Lung (tissue), 12 donors: Measurements from ENCODE around the gene CDC42BPA. TPM values are rescaled to one million over a fixed set of nuclear protein-coding genes. Genes with fewer than 3 reads are reported as not detected.

Experiments
- ATAC-seq: fragments of 200-7000 bp; cut with Tn5 transposase; one replicate; pipeline ENCODE4 v1.9.1; 2020; ENCODE audit warnings: moderate number of reproducible peaks; ENCODE audit not compliant: insufficient read depth, low FRiP score
- DNase-seq, 3 donors: peaks; one replicate each; pipeline ENCODE4 v3.0.0-alpha.2; 2013 to 2017
- H3K27ac ChIP-seq, 2 donors: one replicate each; pipeline ENCODE4 v1.5.1; 2013; ENCODE audit warnings: mild to moderate bottlenecking in 2 of 2, moderate library complexity in 2 of 2, control low read depth in 1 of 2, inconsistent platforms in 1 of 2, low read depth in 1 of 2, low read length in 1 of 2
- H3K27me3 ChIP-seq, 3 donors: one replicate each; pipeline ENCODE4 v1.5.1; 2013; ENCODE audit warnings: low read length in 2 of 3; ENCODE audit not compliant: control insufficient read depth in 3 of 3, insufficient read depth in 3 of 3
- H3K36me3 ChIP-seq, 4 donors: one replicate each; pipeline ENCODE4 v1.5.1; 2013; ENCODE audit warnings: low read length in 4 of 4, mild to moderate bottlenecking in 1 of 4, moderate library complexity in 1 of 4; ENCODE audit not compliant: control insufficient read depth in 4 of 4, insufficient read depth in 4 of 4
- H3K4me1 ChIP-seq, 5 donors: one replicate each; pipeline ENCODE4 v1.5.1; 2013; ENCODE audit warnings: low read length in 5 of 5, mild to moderate bottlenecking in 2 of 5, moderate library complexity in 1 of 5; ENCODE audit not compliant: control insufficient read depth in 5 of 5, insufficient read depth in 5 of 5
- H3K4me3 ChIP-seq: one replicate; pipeline ENCODE4 v1.5.1; 2013; ENCODE audit warnings: mild to moderate bottlenecking, control low read depth, moderate library complexity
- H3K9ac ChIP-seq, 2 donors: one replicate each; pipeline ENCODE4 v1.5.1; 2013; ENCODE audit warnings: low read length in 2 of 2, control low read depth in 1 of 2; ENCODE audit not compliant: insufficient read depth in 1 of 2
- H3K9me3 ChIP-seq, 4 donors: one replicate each; pipeline ENCODE4 v1.5.1; 2013; ENCODE audit warnings: low read length in 3 of 4, mild to moderate bottlenecking in 1 of 4, moderate library complexity in 1 of 4; ENCODE audit not compliant: control insufficient read depth in 4 of 4, insufficient read depth in 3 of 4
- CTCF ChIP-seq: IDR thresholded peaks from 2 replicates; pipeline ENCODE4 v1.5.1; 2012; ENCODE audit warnings: mild to moderate bottlenecking; ENCODE audit errors: control extremely low read depth, extremely low read depth
- WGBS, 2 donors: extraction: QIAGEN DNeasy Blood & Tissue Kit; methylation state at CpG; one replicate each; pipeline ENCODE4 v1.1.7; 2013; 5-methylcytosine and 5-hydroxymethylcytosine counted together
- polyA plus RNA-seq, 2 donors: library from polyadenylated mRNA; stranded (reverse); fragments of 200-250 nt; gene quantifications; one replicate each; pipeline ENCODE4 v1.2.1, GENCODE V29; 2013
- total RNA-seq, 2 donors: library from RNA; depleted of rRNA in 1 of 2; stranded (reverse); fragments of >200 nt in 1 of 2; gene quantifications; one replicate each; pipeline ENCODE4 v1.2.1, GENCODE V29; 2014 to 2021
- donor health status: control.
- donor health status: control.
- donor health status: Bipolar disorder and iron deficiency.
- donor health status: healthy.
- donor health status: DM: yes; HTN: yes; CAD: no.

The CDC42BPA gene
- total and polyA plus RNA-seq, 4 donors: 6.4 to 97.4 (median 20.2) TPM

- no peak for TF ChIP-seq CTCF
- DNase-seq: no peak
Observed at GRCh38 chr1:227245613-227246320, 72.5 kb downstream of the CDC42BPA start.

DNA sequence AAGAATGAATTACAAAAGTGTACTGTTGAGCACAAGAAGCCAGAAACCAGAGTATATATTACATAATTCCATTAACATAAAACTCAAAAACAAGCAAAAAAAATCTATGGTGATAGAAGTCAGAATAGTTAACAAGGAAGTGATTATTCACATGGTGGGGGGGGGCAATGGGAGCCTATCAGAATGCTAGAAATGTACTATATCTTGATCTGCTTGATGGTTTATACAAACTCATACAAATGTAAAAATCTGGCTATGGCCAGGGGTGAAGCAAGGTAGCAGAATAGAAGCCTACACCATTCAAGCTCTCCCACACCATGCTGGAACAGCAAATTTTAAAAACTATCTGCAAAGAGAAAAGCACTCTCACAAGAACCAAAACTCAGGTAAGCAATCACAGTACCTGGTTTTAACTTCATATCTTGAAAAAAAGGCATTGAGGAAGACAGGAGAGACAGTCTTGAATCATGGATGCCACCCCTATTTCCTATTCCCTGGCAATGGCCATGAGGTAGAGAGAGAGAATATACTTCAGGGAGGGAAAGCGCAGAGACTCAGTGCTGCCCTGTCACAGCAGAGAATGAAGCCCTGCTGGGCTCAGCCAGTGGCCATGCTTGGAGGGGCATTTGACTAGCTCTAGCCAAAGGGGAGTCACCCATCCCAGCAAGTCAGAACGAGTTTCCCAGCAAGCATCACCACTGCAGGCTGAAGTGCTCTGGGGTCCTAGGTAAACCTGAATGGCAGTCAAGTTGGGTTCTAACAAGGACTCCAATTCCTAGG, 73.8 kb downstream of the CDC42BPA start:
- TF ChIP-seq CTCF: no peak
- no peak overlapping the region for H3K27ac ChIP-seq
- peaks cover 0 to 8% (median 4%) of the 10 kb centered on the region in 5 donors for H3K4me1 ChIP-seq
- H3K9me3 ChIP-seq: no peaks in the 10 kb centered on the region
- 94% methylated on average over 2 of the region's 2 CpGs for WGBS, 2 donors
- H3K9ac ChIP-seq: no peak overlapping the region
- H3K36me3 ChIP-seq: no peaks in the 10 kb centered on the region
- no peak for DNase-seq
- no peaks in the 10 kb centered on the region for H3K27me3 ChIP-seq
- ATAC-seq: no peak
- no peak overlapping the region for H3K4me3 ChIP-seq

More at GRCh38 chr1:227245613-227246320, 72.5 kb downstream of the CDC42BPA start:
- Histone ChIP-seq H3K27me3 (no peaks in the 10 kb centered on the region), H3K4me1 (peaks cover 0 to 8% (median 4%) of the 10 kb centered on the region in 5 donors), H3K4me3 (no peak overlapping the region), H3K36me3 (no peaks in the 10 kb centered on the region), H3K9me3 (no peaks in the 10 kb centered on the region), H3K27ac (no peak overlapping the region), H3K9ac (no peak overlapping the region)
- no peak for ATAC-seq
- WGBS, 2 donors: 96 to 97% methylated on average over 6 of the region's 6 CpGs

GRCh38 chr1:227242811-227243682, 75.2 kb downstream of the CDC42BPA start:
- ATAC-seq (no peak), DNase-seq (no peak)
- peaks cover 0 to 8% (median 4%) of the 10 kb centered on the region in 5 donors for H3K4me1 ChIP-seq
- no peak overlapping the region for H3K9ac ChIP-seq
- H3K4me3 ChIP-seq: no peak overlapping the region
- H3K9me3 ChIP-seq: no peaks in the 10 kb centered on the region
- H3K36me3 ChIP-seq: no peaks in the 10 kb centered on the region
- WGBS, 2 donors: 96% methylated on average over 2 of the region's 2 CpGs
- H3K27me3 ChIP-seq: no peaks in the 10 kb centered on the region
- TF ChIP-seq CTCF: no peak
- H3K27ac ChIP-seq: no peak overlapping the region
